ENCODE data around the gene NOL4L.
"Not testable (repeated sequence)": the region's sequence is repeated elsewhere in the genome, so short reads cannot be mapped to it uniquely, and the experiment has no call there.

The NOL4L gene

DNA sequence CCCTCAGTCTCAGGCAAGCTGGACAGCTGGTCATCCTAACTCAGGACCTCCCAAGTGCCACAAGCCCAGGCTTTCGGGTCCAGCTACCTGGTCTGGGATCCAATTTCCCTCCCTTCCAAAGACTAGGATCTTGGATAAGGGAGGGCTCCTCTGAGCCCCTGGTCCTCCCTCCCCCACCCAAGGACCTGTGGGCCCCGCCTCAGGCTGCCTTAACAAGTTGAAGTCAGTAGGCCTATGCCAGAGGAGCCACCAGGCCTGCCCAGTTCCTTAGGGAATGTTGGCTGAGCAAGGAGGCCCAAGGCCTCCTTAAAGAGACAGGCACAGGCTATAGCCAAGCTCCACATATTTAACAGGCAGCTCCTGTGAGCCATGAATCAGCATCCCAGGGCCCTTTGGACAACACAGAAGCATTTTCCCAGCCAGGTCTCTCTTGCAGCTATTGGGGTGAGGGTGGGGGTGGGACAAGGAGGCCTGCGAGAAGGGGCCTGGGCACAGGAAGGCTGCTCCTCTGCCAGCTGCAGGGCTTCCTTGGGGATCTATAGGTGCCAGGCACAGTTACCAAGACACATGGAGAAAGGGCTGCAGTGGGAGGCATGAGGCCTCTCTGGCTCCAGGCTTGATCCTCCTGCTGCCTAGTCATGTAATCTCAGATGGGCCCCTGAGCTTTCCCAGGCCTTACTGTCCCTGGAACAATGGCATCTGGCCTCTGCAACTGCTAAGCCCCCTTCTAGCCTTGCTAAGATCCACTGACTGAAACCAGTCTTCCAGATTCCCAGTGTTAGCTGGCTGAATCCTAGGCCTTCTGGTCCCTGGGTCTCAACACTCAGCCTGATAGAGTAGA lies 27.4 kb upstream of the NOL4L start:
- no peak for DNase-seq

DNA sequence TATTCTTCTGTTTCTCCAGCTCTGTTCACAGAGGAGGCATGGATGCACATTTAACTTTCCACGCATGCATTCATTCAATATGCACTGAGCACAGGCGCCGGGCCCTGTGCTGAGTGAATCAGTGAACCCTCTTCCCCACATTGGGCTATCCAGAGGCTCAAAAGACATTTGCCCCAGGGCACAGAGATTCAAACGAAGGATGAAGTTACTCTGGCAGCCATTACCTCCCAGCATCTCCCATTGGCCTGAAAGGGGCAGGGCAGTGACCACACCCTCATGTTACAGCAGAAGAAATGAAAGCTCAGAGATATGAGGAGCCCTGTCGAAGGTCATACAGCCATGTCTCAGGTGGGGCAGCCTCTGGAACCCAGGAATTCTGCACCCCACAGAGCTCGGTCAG lies 26.7 kb upstream of the NOL4L start:
- no peak for DNase-seq

DNA sequence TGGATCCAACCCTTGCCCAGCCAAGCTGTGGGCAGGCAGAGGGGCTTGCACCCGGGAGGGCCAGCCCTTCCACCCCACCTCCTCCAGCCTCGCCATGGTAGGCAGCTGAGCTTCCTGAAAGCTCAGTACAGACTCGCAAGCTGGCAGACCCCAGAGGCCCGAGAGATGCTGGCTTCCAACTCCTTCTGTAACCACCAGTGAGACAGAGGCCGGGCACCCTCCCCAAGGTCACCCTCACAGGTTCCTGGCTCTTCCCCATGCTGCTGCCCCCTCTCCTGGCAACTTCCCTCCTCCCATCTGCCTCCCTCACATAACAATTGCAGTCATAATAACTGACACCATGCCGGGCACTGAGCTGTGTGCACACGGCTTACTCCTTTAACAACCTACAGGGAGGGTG lies 26.2 kb upstream of the NOL4L start:
- DNase-seq: no peak

DNA sequence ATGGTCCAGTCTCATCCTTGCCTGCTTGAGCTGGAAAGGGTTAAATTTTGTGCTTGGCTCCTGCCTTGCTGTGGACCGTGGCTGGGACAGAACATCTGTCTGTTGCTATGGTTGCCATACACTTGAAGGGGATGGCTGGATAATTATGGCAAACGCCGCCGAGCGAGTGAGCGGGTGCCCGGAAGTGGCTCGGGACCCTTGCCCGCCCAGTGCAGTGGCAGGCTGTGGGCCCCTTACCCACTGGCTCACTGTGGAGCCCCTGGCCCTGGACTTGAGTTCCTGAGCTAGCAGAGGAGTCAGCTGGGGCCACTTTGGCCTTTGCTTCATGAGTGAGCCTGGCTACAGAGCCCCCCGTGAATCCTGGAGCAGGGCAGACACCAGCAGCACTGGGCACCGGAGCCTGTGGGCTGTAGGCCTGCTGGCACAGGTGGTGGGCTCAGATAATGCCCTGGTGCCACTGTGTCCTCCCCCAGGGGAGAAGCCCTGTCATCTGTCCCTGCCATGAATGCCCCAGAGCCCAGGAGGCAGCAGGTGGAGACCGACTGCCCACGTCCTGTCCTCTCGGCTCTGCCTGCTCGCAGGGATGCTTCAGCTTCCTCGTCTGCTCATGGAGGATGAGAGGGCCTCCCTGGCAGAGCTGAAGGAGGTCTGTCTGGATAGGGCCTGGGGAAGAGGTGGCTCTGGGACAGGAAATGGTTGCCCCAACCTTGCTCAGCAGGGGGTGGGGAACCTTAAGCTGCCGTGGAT lies 25.5 kb upstream of the NOL4L start:
- no peak for DNase-seq

DNA sequence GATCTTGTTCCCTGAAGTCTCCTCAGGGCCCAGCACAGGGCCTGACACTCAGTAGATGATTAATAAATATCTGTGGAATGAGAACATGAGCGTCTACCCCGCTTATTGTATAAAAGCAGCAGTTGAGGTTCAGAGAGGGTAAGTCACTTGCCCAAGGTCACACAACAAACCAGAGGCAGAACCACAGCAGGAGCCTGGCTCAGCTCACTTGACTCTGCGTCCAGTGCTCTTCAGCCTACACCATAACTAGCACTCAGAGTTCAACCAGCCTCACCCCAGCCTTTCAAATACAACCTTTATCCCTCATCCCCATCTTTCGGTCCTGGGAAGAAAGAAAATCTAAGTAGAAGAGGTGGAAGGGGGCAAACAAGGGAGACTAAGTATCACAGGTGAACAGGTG lies 24.9 kb upstream of the NOL4L start:
- no peak for DNase-seq

DNA sequence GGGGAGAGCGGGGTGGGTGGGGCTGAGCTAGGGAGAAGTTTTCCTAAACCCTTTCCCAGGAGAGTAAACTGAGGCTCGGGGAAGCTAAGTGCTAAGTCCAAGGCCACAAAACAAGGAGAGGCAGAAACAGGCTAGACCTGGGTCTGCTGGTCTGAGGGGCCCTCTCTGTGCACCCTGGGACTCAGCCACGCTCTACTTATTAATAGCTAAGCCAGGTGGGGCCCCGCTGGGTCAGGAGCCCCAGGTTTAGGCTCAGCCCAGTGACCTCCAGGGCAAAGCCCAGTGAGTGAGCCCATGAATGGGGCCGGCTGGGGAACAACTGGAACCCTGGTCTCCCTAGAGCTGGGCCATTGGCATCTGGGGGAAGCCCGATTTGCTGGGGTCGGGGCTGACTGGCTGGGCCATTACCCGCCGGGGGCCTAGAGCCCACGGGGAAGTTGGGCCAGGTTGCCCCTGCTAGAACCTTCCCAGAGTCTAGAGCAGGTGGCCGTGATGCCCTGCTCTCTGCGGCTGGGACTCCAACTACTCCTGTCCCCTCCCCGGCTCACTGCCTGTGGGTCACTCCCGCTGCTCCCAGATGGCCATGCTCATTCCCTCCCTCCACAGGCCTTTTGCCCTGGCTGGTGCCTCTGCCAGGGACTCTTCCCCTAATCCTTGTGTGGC lies 24.1 kb upstream of the NOL4L start:
- no peak for DNase-seq

DNA sequence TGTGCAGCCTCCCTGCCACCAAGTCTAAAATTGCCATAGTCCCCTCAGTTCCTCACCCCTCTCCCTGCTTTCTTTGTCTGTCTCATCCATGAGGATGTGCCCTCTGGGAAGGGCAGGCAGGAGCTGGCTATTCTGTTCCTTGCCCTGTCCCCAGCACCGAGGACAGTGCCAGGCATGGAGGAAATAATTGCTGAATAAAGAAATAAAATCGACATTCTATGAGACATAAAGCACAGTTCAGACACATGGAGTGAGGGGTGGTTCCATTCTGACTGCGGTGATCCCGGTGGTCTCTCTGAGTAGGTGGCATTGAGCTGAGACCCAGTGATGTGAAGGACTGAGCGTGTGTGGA lies 23.5 kb upstream of the NOL4L start:
- no peak for DNase-seq

DNA sequence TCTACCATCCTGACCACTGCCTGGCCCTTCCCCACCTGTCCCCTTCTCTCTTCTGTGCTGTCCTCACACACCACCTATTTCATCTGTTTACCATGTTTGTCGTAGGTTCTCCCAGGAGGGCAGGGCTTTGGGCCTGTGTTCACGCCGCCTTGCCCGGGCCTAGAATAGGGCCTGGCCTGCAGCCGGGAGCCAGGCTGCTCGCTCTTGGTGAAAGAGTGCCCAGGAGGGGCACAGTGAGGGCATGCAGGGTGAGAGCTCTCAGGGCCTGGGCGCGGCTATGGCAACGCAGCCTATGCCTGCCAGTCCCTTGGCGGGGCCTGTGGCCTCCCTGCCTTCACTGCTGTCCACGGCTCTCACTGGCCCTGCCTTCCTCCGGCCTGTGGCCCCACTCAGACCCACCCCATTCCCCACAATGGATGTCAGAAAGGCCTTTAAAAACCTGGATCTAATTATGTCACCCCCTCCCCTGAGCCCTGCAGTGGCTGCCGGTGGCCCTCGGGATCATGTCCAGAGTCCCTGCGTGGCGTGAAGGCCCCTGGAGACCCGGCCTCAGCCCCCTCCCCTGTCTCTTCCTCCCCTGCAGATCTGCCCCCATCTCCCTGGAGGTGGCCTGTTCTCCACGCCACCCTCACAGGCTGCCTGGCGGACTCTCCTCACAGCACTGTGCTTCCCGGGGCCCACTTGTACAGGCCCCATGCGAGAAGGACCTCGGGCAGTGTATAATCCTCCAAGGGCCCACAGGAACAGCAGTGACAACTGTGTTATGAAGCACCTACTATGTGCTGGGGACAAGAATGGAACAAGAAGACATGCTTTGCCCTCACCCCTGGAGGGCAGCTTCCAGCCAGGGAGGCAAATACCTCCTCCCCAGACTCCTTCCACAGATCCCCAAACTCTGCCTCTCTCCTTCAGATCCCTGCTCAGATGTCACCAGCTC lies 22.9 kb upstream of the NOL4L start:
- no peak for DNase-seq

DNA sequence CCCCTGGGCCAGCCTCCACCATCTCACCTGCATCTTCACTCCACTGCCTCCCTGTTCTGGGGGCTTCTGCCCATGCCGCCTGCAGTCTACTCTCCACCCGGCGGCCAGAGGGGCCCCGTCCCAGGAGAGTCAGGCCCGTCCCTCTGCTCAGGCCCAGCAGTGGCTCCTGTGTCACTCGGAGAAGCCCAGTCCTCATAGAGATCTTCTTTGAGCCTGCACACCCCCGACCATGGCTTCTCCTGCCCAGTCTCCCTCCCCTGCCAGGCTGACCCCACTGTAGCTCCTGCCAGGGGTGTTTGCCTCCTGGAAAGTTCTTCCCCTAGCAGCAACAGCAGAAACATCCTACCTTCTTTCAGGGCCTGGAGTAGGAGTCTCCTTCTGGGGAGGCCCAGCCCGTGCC lies 22.2 kb upstream of the NOL4L start:
- DNase-seq: no peak

DNA sequence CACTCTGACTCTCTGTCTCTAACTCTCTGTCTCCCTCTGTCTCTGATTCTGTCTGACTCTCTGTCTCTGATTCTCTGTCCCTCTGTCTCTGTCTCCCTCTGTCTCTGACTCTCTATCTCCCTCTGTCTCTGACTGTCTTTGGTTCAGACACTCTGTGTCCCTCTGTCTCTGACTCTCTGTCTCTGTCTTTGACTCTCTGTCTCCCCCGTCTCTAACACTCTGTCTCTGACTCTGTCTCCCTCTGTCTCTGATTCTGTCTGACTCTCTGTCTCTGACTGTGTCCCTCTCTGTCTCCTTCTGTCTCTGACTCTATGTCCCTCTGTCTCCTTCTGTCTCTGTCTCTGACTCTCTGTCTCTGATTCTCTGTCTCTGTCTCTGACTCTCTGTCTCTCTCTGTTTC lies 21.7 kb upstream of the NOL4L start:
- no peak for DNase-seq

DNA sequence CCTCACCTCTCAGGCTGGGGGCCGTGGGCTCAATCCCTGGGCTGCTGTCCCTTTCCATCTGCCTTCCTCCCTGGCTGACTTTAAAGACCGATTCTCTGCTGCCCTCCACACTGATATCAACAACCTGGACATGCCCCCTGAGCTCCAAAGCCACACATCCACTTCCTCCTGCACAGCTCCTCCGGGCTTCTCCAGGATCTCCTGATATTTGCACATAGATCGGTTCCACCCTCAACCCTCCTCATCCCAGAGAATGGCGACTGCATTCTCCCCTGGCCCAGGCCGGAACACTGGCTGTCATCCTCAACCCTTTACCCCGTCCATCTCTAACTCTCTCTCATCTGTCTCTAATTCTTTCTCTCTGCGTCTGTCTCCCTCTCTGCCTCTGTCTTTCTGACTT lies 21.0 kb upstream of the NOL4L start:
- no peak for DNase-seq

DNA sequence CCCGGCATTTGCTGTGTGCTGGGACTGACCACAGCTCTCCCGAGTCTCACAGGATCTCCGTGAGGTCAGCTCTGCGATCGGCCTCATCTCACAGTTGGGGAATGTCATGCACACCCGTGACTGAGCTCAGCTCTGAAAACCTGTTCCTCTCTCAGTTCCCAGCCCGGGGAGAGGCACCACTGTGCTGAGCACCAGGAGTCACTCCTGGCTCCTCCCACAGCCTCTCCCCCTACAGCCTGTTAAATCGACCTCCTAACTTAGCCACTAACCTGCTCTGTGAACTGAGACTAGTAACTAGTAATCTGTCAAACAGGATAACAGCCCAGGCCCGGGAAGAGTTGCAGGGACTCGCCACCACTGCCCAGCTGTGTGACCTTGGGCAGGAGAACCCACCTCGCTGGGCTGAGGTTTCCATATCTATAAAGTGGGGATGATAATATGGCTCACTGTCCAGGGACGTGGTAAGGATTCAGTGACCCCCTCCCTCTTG lies 20.1 kb upstream of the NOL4L start:
- no peak for DNase-seq

DNA sequence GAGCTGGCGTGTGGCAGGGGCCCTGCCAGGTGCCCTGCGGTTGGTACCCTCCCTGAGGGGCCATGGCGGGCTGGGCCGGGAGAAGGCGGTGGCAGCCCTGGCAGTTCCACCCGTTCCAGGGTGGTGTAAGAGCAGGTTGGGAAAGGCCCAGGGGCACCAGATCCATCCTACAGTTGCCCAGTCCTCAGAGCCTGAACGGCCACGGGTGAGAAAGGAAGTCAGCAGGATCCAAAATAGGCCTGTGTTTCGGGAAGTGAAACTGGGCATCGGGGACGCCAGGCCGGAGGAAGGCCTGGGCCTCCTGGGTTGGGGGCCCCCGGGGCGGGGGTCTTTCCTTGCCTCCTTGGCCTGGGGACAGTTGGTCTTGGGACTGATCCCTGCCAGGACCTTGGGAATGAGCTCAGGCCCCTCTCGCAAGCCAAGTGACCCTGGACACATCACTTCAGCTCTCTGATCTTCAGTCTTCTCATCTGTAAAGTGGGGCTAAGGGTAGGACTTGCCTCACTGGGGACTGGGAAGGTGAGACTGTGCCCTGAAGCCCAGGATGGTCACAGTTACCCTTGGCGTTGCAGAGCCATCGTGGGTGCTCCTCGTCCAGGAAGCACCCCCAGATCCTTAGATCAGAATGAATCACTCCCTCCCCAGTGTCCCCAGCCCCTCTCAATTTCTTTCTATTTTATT lies 18.1 kb upstream of the NOL4L start:
- DNase-seq: no peak

DNA sequence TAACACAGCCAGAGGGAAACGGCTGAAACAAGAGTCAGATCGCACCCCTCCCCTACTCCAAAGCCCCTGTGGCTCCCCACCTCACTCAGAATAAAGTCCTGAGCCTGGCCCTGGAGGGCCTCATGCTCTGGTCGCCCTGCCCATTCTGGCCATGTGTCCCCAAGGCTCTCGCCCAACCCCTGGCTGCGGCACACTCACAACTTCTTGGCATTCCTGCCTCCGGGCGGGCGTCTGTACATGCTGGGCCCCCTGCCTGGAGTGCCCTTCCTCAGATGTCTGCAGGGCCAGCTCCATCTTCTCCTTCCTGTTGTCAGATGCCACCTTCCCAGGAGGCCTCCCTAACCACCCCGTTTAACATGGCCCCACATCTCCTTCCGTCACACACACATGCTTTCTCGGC lies 17.1 kb upstream of the NOL4L start:
- no peak for DNase-seq

DNA sequence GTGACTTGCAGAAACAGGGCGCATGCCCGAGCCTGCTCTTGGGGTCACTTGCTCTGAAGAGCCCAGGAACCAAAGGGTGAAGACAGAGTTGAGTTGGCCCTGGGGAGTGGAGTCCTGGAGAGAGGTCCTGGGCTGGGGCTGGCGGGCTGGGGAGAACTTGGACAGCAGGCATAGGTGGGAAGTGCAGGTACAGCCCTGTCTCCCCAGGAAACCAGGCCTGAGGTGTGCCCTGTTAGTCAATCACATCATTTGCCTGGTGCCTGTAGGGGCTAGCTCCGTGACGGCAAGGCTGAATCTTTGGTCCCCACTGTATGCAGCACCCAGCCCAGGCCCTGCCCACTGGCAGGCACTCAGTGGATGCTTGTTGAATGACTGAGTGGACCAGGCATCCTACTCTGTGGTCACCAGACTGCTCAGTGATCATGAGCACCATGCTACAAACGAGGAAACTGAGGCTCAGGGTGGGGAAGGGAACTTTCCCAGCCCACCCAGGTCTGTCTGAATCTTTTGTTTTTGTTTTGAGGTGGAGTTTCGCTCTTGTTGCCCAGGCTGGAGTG lies 15.6 kb upstream of the NOL4L start:
- no peak for DNase-seq

DNA sequence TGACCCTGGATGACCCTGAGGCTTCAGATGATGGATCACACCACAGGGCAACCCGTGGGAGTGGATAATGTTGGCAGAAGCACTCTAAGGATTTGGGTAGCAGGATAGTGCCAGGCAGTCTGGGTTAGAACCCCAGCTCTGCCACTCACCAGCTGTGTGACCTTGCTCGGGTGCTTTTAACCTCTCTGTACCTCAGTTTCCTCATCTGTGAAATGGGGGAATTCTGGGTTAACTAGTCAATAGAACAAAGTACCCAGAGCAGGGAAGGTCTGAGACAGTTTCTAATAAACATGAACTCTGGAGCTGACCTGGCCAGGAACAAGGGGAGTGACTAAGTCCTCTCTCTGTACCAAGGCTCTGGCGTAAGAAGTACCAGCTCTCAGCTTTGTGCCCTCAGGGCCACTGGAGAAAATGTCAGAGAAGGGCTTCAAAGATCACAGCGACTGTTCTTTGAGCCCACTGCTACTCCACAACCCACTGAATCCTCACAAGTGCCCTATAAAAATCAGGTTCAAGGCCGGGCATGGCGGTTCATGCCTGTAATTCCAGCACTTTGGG lies 14.7 kb upstream of the NOL4L start:
- no peak for DNase-seq

DNA sequence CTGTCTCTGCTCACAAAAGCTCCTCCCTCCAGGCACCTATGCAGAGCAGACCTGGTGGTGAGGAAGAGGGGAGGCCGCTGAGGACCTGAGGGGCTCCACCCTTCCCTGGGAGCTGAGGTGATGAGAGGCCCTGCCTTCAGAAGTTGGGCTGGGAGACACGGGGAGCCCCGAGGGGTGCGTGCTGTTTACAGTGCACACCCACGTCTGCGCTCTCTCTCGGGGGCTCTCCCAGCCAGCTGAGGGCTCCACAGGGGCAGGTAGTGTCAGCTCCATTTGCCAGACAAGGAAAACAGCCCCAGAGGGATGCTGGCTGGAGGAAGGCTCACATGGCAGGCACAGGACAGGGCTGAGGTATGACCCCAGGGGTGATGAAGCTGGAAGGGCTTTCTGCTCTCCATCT lies 13.5 kb upstream of the NOL4L start:
- no peak for DNase-seq

DNA sequence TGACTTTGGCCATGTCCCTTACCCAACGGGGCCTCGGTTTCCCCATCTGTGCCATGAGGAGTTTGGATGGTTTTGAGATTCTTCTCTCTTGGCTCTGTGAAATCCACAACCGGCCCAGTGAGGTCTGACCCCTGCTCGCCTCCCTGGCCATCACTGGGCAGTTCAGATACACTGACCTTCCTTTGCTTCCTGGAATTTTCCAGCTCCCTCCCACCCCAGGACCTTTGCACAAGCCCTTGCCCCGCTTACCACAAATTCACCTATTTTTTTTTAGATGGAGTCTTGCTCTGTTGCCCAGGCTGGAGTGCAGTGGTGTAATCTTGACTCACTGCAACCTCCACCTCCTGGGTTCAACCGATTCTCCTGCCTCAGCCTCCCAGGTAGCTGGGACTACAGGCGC lies 12.6 kb upstream of the NOL4L start:
- DNase-seq: no peak

DNA sequence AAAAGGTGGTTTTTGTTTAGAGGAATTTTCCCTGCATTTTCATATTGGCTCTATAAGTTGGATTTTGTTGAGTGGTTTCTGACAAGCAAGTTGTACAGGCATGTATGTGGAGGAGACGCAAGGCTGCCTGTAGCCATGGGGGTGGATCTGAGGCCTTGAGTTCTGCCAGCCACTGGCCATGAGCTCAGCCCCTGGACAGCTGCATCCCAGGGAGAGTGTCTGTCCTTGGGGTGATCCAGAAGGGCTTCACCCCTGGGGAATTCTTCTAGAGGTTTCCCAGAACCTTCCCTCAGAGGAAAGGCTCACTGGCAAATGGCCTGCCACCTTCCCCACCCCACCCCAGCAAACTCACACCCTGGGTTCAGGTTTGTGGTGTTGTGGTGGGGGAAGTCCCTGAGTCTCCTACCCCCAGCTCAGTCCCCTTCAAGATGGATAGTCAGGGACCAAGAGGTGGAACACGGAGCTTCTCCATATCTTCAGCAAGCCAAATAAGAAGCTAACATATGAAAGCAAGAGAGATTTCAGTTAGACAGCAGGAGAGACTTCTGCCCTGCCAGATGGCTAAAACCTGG lies 11.6 kb upstream of the NOL4L start:
- DNase-seq: no peak

DNA sequence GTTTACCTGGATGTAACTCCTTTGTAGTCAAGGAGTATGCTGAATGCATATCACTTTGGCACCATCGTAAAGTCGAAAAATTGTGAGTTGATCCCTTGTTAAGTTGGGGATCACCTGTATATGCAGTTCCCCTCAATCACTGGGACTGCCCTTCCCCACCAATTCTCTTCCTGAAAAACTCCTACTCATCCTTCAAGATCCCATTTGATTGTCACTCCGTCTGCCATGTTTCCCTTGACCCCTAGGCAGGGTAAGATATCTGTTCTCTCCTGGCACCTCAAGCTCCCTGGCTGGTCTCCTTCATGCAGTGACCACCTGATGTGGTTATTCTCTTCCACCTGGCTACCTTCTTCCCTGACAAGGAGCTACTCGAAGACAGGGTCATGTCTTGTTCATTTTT lies 10.0 kb upstream of the NOL4L start:
- DNase-seq: no peak

DNA sequence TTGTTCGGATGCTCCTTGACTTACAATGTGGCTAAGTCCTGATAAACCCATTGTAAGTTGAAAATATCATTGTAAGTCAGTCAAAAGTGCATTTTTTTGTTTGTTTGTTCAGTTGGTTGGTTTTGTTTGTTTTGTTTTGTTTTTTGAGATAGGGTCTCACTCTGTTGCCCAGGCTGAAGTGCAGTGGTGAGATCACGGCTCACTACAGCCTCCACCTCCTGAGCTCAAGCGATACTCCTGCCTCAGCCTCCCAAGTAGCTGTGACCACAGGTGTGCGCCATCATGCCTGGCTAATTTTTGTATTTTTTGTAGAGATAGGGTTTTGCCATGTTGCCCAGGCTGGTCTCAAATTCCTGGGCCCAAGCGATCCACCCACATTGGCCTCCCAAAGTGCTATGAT lies 9.5 kb upstream of the NOL4L start:
- not testable (repeated sequence) for DNase-seq
